DND-41 (cell line): ENCODE data around the gene ODF2L.

Experiments
- ATAC-seq: fragments of 200-7000 bp; cut with Tn5 transposase; 3 replicates; pipeline ENCODE4 v1.9.1; 2021; ENCODE audit warnings: low read depth; ENCODE audit not compliant: insufficient read depth
- DNase-seq: peaks from one replicate; pipeline ENCODE4 v3.0.0-alpha.2; 2020
- H2AFZ ChIP-seq: 2 replicates; pipeline ENCODE4 v1.6.0; 2012; ENCODE audit warnings: low read depth, low read length
- H3K27ac ChIP-seq: 2 replicates; pipeline ENCODE4 v1.5.1; 2012; ENCODE audit warnings: low read length, inconsistent platforms
- H3K27me3 ChIP-seq: fragments of 200-600 bp; sonication (generic); 2 replicates; pipeline ENCODE4 v1.6.0; 2012; ENCODE audit warnings: low read length, mild to moderate bottlenecking, inconsistent platforms; ENCODE audit not compliant: insufficient read depth, poor library complexity
- H3K36me3 ChIP-seq: 2 replicates; pipeline ENCODE4 v1.5.1; 2012; ENCODE audit warnings: low read length, inconsistent platforms; ENCODE audit not compliant: insufficient read depth
- H3K4me1 ChIP-seq: 2 replicates; pipeline ENCODE4 v1.5.1; 2012; ENCODE audit warnings: mild to moderate bottlenecking, low read length; ENCODE audit not compliant: insufficient read depth
- H3K4me2 ChIP-seq: 2 replicates; pipeline ENCODE4 v1.6.0; 2012; ENCODE audit warnings: mild to moderate bottlenecking, moderate library complexity, low read length, inconsistent platforms; ENCODE audit not compliant: insufficient read depth
- H3K4me3 ChIP-seq, 2 experiments: fragments of 200-600 bp in 1 of 2; shearing (Covaris generic) in 1 of 2; 2 replicates each; pipeline ENCODE4 v1.5.1; 2012 to 2016; ENCODE audit warnings: inconsistent platforms in 2 of 2, low read length in 2 of 2, mild to moderate bottlenecking in 2 of 2, low read depth in 1 of 2, moderate library complexity in 1 of 2
- H3K79me2 ChIP-seq: 2 replicates; pipeline ENCODE4 v1.6.0; 2012; ENCODE audit warnings: low read length, inconsistent platforms; ENCODE audit not compliant: insufficient read depth
- H3K9ac ChIP-seq: 2 replicates; pipeline ENCODE4 v1.6.0; 2012; ENCODE audit warnings: low read depth, mild to moderate bottlenecking, inconsistent platforms, low read length, moderate library complexity
- H3K9me3 ChIP-seq: 2 replicates; pipeline ENCODE4 v1.5.1; 2012; ENCODE audit warnings: low read length, moderate library complexity, mild to moderate bottlenecking, inconsistent platforms; ENCODE audit not compliant: insufficient read depth, severe bottlenecking
- H4K20me1 ChIP-seq: 2 replicates; pipeline ENCODE4 v1.6.0; 2012; ENCODE audit warnings: low read length; ENCODE audit not compliant: insufficient read depth
- CTCF ChIP-seq: IDR thresholded peaks from 2 replicates; pipeline ENCODE4 v1.5.1; 2012; ENCODE audit warnings: borderline replicate concordance, low read length, moderate library complexity, mild to moderate bottlenecking; ENCODE audit not compliant: poor library complexity, severe bottlenecking; ENCODE audit errors: extremely low read depth
- EZH2 ChIP-seq: IDR thresholded peaks from 3 replicates; pipeline ENCODE4 v1.6.1; 2012; ENCODE audit warnings: borderline replicate concordance, low read depth, mild to moderate bottlenecking, moderate library complexity, low read length, inconsistent platforms; ENCODE audit not compliant: severe bottlenecking

ODF2L gene, protein sequence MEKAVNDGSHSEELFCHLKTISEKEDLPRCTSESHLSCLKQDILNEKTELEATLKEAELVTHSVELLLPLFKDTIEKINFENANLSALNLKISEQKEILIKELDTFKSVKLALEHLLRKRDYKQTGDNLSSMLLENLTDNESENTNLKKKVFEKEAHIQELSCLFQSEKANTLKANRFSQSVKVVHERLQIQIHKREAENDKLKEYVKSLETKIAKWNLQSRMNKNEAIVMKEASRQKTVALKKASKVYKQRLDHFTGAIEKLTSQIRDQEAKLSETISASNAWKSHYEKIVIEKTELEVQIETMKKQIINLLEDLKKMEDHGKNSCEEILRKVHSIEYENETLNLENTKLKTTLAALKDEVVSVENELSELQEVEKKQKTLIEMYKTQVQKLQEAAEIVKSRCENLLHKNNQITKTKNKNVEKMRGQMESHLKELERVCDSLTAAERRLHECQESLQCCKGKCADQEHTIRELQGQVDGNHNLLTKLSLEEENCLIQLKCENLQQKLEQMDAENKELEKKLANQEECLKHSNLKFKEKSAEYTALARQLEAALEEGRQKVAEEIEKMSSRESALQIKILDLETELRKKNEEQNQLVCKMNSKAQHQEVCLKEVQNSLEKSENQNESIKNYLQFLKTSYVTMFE

GRCh38 chr1:86395751-86396497 is at the start of gene ODF2L:
TSS of gene ODF2L (minus strand) at chr1:86396323. CDS start at chr1:86387027, 9,296 bp downstream.
- peak within 1 kb of the TSS; percentile 95 for H2AFZ ChIP-seq
- H3K4me2 ChIP-seq = peak within 1 kb of the TSS; percentile 92
- H3K4me3 ChIP-seq = peak within 1 kb of the TSS; percentile 67 to 93
- H3K27me3 ChIP-seq = no peaks in the 10 kb centered on the region
- peaks cover 48% of the 10 kb centered on the region for H3K4me1 ChIP-seq
- peak; percentile 91 for DNase-seq
- H3K79me2 ChIP-seq = peaks cover 43% of the 10 kb centered on the region
- peak within 1 kb of the TSS; percentile 68 for H3K9ac ChIP-seq
- no peaks in the 10 kb centered on the region for H4K20me1 ChIP-seq
- ATAC-seq = peak; percentile 100
- no peaks in the 10 kb centered on the region for H3K36me3 ChIP-seq
- no peaks in the 10 kb centered on the region for H3K9me3 ChIP-seq
- peak within 1 kb of the TSS; percentile 76 for H3K27ac ChIP-seq
- TF ChIP-seq CTCF (no peak), EZH2 (no peak)

DNA sequence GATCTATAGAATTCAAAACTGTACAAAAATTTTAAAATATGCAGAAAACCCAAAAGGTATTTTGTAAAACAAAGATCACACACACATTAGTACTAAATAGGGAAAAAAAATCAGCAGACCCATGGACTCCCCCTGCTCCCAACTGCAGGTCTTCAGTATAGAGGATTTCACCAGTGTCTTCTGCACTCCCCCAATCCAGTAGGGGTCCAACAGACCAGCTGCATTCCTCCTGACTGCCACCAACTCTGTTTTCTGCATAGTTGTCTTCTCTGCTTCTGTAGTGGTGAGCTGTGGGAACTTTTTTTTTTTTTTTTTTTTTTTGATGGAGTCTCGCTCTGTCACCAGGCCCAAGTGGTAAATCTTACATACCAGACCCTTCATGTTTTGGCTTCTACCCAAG is 49.8 kb upstream of the ODF2L start:
- peaks cover 18% of the 10 kb centered on the region; the same call in 1 of the 2 replicates for H3K4me1 ChIP-seq
- no peaks in the 10 kb centered on the region for H4K20me1 ChIP-seq
- H3K79me2 ChIP-seq = no peaks in the 10 kb centered on the region
- DNase-seq = peak; percentile 9
- H3K27ac ChIP-seq = no peak overlapping the region
- H2AFZ ChIP-seq = no peak overlapping the region
- H3K27me3 ChIP-seq = no peaks in the 10 kb centered on the region
- no peaks in the 10 kb centered on the region for H3K36me3 ChIP-seq
- TF ChIP-seq CTCF (no peak), EZH2 (no peak)
- no peak; the same call in 2 of the 3 replicates for ATAC-seq
- no peak overlapping the region for H3K4me3 ChIP-seq
- H3K9ac ChIP-seq = no peak overlapping the region
- H3K4me2 ChIP-seq = no peak overlapping the region
- H3K9me3 ChIP-seq = no peaks in the 10 kb centered on the region

GRCh38 chr1:86441997-86442396 is 45.9 kb upstream of the ODF2L start:
- H3K79me2 ChIP-seq = no peaks in the 10 kb centered on the region
- H4K20me1 ChIP-seq = no peaks in the 10 kb centered on the region
- ATAC-seq (no peak), DNase-seq (no peak)
- no peaks in the 10 kb centered on the region for H3K36me3 ChIP-seq
- H3K9me3 ChIP-seq = no peaks in the 10 kb centered on the region
- H3K9ac ChIP-seq = no peak overlapping the region
- no peak overlapping the region for H3K27ac ChIP-seq
- H3K4me3 ChIP-seq = no peak overlapping the region
- no peak for TF ChIP-seq EZH2
- TF ChIP-seq CTCF = no peak
- peaks cover 14% of the 10 kb centered on the region; the same call in 1 of the 2 replicates for H3K4me1 ChIP-seq
- H3K4me2 ChIP-seq = no peak overlapping the region
- H3K27me3 ChIP-seq = no peaks in the 10 kb centered on the region
- H2AFZ ChIP-seq = no peak overlapping the region
